Activated CD8-positive, alpha-beta memory T cell treated with anti-CD3 and anti-CD28 coated beads, Interleukin-2, amount 10 ng/mL, durations not matched to agents 7 days and 5 days (primary cell): ENCODE results near the gene GJB2. TPM values are rescaled to one million over a fixed set of nuclear protein-coding genes. Genes with fewer than 3 reads are reported as not detected.
A peak's percentile ranks its signal among the peaks of the same experiment; 100 is the strongest.
"Not testable (repeated sequence)": the region's sequence is repeated elsewhere in the genome, so short reads cannot be mapped to it uniquely, and the experiment has no call there.

ENCODE experiments used
- ATAC-seq: fragments of 150-1000 bp; cut with Tn5 transposase; one replicate; pipeline ENCODE4 v1.10.0; 2021; ENCODE audit warnings: moderate library complexity
- CTCF ChIA-PET: fragments of 350-600 bp; sonication (Branson Sonifier 250); formaldehyde crosslinking; loops from one replicate; lab custom pipeline; 2021; ENCODE audit warnings: antibody characterized with exemption; lab: Charles Lee
- DNase-seq: peaks from one replicate; pipeline ENCODE4 v3.0.0-alpha.2; 2020
- H3K27ac Mint-ChIP-seq: one replicate; pipeline ENCODE4 v1.8.0; 2021; ENCODE audit warnings: mild to moderate bottlenecking, mixed read lengths
- H3K27me3 Mint-ChIP-seq: one replicate; pipeline ENCODE4 v1.8.0; 2021; ENCODE audit warnings: mixed read lengths
- H3K36me3 Mint-ChIP-seq: one replicate; pipeline ENCODE4 v1.8.0; 2021; ENCODE audit warnings: mild to moderate bottlenecking, mixed read lengths
- H3K4me1 Mint-ChIP-seq: one replicate; pipeline ENCODE4 v1.8.0; 2021; ENCODE audit warnings: mixed read lengths
- H3K4me3 Mint-ChIP-seq: one replicate; pipeline ENCODE4 v1.8.0; 2021; ENCODE audit warnings: mild to moderate bottlenecking, moderate library complexity, mixed read lengths
- H3K9me3 Mint-ChIP-seq: one replicate; pipeline ENCODE4 v1.8.0; 2022; ENCODE audit warnings: low read depth, mixed read lengths
- total RNA-seq, 2 experiments: library from RNA; stranded (reverse); gene quantifications; one replicate each; pipeline ENCODE4 v1.2.3, GENCODE V29; 2021

GJB2 gene
- total RNA-seq, 2 experiments from 2014 or later = 4.0 to 8.7 TPM

GRCh38 chr13:20171364-20171763, 21.4 kb downstream of the GJB2 start:
- no peak overlapping the region for H3K4me3 Mint-ChIP-seq
- CTCF ChIA-PET = no interaction called here
- no peak overlapping the region for H3K27ac Mint-ChIP-seq
- H3K36me3 Mint-ChIP-seq = peaks cover 1% of the 10 kb centered on the region
- no peak for ATAC-seq
- H3K9me3 Mint-ChIP-seq = no peaks in the 10 kb centered on the region
- no peak for DNase-seq
- H3K27me3 Mint-ChIP-seq = peaks cover 71% of the 10 kb centered on the region
- H3K4me1 Mint-ChIP-seq = peaks cover 24% of the 10 kb centered on the region

- peaks cover 24% of the 10 kb centered on the region for H3K4me1 Mint-ChIP-seq
- peaks cover 70% of the 10 kb centered on the region for H3K27me3 Mint-ChIP-seq
- no peak for DNase-seq
- CTCF ChIA-PET = no interaction called here
- ATAC-seq = no peak
- H3K4me3 Mint-ChIP-seq = no peak overlapping the region
- no peak overlapping the region for H3K27ac Mint-ChIP-seq
- H3K9me3 Mint-ChIP-seq = no peaks in the 10 kb centered on the region
- peaks cover 1% of the 10 kb centered on the region for H3K36me3 Mint-ChIP-seq
These were observed 21.8 kb downstream of the GJB2 start for GRCh38 chr13:20170921-20171320.

DNA sequence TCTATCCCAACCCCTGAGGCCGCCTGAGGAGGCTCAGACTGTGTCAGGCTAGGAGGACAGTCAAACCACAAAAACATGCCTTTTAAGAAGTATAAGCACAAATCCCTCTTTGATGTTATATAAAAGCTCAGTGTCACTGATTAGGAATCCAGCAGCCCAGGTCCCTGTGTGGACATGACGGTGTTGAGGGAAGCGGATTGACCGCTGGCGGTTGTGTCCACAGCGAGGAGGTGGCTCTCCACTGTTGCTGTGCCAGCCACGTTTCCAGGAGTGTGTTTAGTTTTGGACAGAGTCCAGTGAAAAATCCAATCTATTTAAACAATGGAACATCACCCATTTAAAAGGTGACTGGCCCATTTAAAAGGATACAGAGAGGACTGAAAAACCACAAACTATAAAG, 24.3 kb downstream of the GJB2 start:
- Mint-ChIP-seq H3K4me1 (peaks cover 13% of the 10 kb centered on the region), H3K9me3 (no peaks in the 10 kb centered on the region), H3K36me3 (peaks cover 1% of the 10 kb centered on the region), H3K27ac (no peak overlapping the region), H3K4me3 (no peak overlapping the region), H3K27me3 (peaks cover 56% of the 10 kb centered on the region)
- ATAC-seq (no peak), DNase-seq (no peak)
- CTCF ChIA-PET = no interaction called here

GRCh38 chr13:20165417-20166257, 27.1 kb downstream of the GJB2 start:
- H3K27me3 Mint-ChIP-seq = peaks cover 42% of the 10 kb centered on the region
- DNase-seq = no peak
- H3K4me1 Mint-ChIP-seq = peaks cover 20% of the 10 kb centered on the region
- H3K36me3 Mint-ChIP-seq = peaks cover 1% of the 10 kb centered on the region
- CTCF ChIA-PET = no interaction called here
- H3K9me3 Mint-ChIP-seq = no peaks in the 10 kb centered on the region
- ATAC-seq = no peak
- H3K27ac Mint-ChIP-seq = no peak overlapping the region
- H3K4me3 Mint-ChIP-seq = no peak overlapping the region

DNA sequence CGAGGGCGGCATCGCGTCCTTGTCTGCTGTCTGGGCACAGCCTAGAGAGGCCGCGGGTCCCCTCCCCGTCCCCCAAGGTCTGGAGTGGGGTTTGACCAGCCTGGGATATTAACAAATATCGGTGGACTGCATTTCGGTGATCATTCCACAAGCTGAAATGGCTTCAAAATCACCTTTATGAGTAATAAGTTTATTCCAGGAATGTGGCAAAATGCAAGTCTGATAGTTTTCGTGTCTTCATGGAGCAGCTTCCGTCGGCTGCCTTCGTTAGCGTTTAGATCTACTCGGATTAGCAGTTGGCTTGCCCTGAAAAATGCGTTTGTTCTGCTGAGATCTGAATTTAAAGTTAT, 30.8 kb downstream of the GJB2 start:
- Mint-ChIP-seq H3K27me3 (peaks cover 51% of the 10 kb centered on the region), H3K9me3 (no peaks in the 10 kb centered on the region), H3K4me3 (peak overlapping the region; percentile 70), H3K36me3 (no peaks in the 10 kb centered on the region), H3K27ac (no peak overlapping the region), H3K4me1 (peaks cover 21% of the 10 kb centered on the region)
- CTCF ChIA-PET = interaction anchor here (0.6 to 4.4 kb wide), 6 partner anchors 19 to 565 kb away, joined by 3 to 37 read pairs (median 4); no protein-coding TSS in a partner anchor
- DNase-seq = no peak
- ATAC-seq = no peak

DNA sequence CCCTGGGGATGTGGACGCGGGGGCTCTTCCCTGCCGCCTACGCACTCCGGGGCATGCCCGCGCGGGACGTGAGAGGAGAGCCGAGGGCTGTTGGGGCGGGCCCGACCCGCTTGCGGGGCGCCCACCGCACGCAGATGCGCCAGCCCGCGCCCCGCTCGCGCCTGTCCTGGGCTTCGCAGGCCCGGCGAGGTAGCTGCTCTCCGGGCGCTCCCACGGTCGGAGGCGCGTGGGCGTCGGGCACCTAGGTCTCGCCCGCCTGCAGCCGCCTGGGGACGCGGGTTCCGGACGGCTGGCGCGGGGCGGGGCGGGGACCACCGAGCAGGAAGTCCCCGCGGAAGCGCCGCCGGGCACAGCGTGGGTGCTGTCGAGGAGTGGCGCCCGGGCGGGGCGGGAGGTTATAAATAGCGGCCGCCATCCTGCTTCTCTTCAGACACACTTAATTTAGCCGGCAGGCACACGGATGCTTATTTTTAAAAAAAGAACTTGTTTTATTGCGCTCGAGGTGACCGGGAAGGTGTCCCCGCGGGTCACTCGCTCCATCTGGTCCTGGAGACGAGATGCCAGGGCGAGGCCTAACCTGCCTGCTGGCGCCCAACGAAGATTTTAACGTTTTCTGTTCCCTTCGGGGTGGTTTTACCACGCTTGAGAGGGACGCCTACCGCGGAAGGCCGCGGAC, 31.3 kb downstream of the GJB2 start:
- ATAC-seq (peak; percentile 64), DNase-seq (peak; percentile 73)
- Mint-ChIP-seq H3K27ac (no peak overlapping the region), H3K36me3 (no peaks in the 10 kb centered on the region), H3K4me1 (peaks cover 21% of the 10 kb centered on the region), H3K9me3 (no peaks in the 10 kb centered on the region), H3K4me3 (peak overlapping the region; percentile 76), H3K27me3 (peaks cover 48% of the 10 kb centered on the region)
- CTCF ChIA-PET = interaction anchor here (0.9 to 4.4 kb wide), 5 partner anchors 18 to 176 kb away, joined by 3 to 37 read pairs (median 15); no protein-coding TSS in a partner anchor

GRCh38 chr13:20160306-20161274, 32.1 kb downstream of the GJB2 start, which contains the start of gene GJA3:
GJA3 (minus strand) TSS chr13:20161052; CDS start chr13:20143288, 17,764 bp downstream.
- peaks cover 21% of the 10 kb centered on the region for H3K4me1 Mint-ChIP-seq
- peak; percentile 73 for DNase-seq
- peaks cover 41% of the 10 kb centered on the region for H3K27me3 Mint-ChIP-seq
- peak within 1 kb of the TSS; percentile 5 for H3K27ac Mint-ChIP-seq
- peak; percentile 81 for ATAC-seq
- H3K9me3 Mint-ChIP-seq = no peaks in the 10 kb centered on the region
- H3K36me3 Mint-ChIP-seq = no peaks in the 10 kb centered on the region
- CTCF ChIA-PET = interaction anchor here (0.9 to 4.4 kb wide), 4 partner anchors 17 to 175 kb away, joined by 3 to 37 read pairs (median 16); no protein-coding TSS in a partner anchor
- H3K4me3 Mint-ChIP-seq = peak within 1 kb of the TSS; percentile 76

- Mint-ChIP-seq H3K27ac (peak overlapping the region; percentile 5), H3K4me1 (peaks cover 21% of the 10 kb centered on the region), H3K27me3 (peaks cover 37% of the 10 kb centered on the region), H3K4me3 (peak overlapping the region; percentile 76), H3K36me3 (no peaks in the 10 kb centered on the region), H3K9me3 (no peaks in the 10 kb centered on the region)
- CTCF ChIA-PET = interaction anchor here (2.7 to 4.4 kb wide), 3 partner anchors 32 to 174 kb away, joined by 15 to 37 read pairs (median 17); no protein-coding TSS in a partner anchor
- ATAC-seq = no peak
- no peak for DNase-seq
These were observed 33.0 kb downstream of the GJB2 start for GRCh38 chr13:20159646-20160305.

DNA sequence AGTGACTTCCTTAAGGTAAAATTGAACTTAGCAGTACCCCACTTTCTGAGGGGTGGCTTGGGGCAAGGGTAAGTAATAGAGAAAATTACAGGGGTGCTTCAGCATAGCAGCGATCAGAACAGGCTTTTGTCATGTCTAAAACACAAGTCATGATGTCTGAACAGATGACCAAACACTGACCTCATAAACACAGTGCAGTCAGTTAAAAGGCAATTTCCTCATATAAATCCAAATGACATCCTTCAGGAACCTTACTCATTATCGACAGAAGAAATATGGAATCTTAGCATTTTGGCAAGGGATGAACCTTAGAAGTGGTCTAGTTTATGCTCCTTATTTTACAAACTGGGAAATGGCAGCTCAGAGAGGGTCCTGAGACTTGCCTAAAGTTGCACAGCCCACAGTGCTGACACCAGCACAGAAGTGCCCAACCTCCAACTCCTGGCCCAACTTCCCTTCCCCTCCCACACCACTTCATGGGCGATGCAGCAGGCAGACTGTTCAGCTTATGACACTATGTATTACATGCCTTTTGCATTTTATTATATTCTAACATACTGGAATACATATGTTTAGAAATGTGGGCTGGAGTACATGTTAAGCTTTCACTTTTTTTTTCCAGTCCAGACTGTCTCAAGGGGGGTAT, 35.5 kb downstream of the GJB2 start:
- CTCF ChIA-PET = interaction anchor here (0.7 to 1.4 kb wide), 3 partner anchors 28 to 172 kb away, joined by 3 to 4 read pairs (median 4); no protein-coding TSS in a partner anchor
- H3K27me3 Mint-ChIP-seq = peaks cover 46% of the 10 kb centered on the region
- no peak overlapping the region for H3K4me3 Mint-ChIP-seq
- peaks cover 12% of the 10 kb centered on the region for H3K4me1 Mint-ChIP-seq
- ATAC-seq (no peak), DNase-seq (no peak)
- H3K36me3 Mint-ChIP-seq = no peaks in the 10 kb centered on the region
- no peaks in the 10 kb centered on the region for H3K9me3 Mint-ChIP-seq
- no peak overlapping the region for H3K27ac Mint-ChIP-seq

DNA sequence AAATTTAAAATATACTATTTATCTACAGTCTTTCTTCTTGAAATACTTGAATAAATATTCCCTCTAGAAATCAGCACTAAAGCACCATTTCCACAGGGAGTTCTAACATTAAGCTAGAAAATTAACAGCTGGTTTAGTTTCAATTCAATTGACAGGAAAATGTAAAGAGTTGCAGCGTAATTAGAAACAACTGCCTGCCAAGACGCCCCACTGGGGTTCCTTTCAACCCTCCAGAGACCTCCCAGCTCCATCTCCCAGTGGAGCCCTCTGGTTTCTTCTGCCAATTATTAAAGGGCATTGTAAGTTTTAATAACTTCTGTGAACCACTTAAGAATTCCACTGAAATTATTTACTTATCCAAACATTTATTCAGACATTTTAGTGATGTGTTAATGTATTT, 36.0 kb downstream of the GJB2 start:
- ATAC-seq = no peak
- Mint-ChIP-seq H3K27me3 (peaks cover 42% of the 10 kb centered on the region), H3K9me3 (no peaks in the 10 kb centered on the region), H3K36me3 (no peaks in the 10 kb centered on the region), H3K4me1 (peaks cover 8% of the 10 kb centered on the region), H3K4me3 (no peak overlapping the region), H3K27ac (no peak overlapping the region)
- CTCF ChIA-PET = interaction anchor here (0.6 to 1.4 kb wide), 4 partner anchors 28 to 171 kb away, joined by 3 to 5 read pairs (median 4); no protein-coding TSS in a partner anchor
- DNase-seq = no peak

- H3K4me3 Mint-ChIP-seq, H3K36me3 Mint-ChIP-seq, DNase-seq, H3K27ac Mint-ChIP-seq, ATAC-seq, H3K9me3 Mint-ChIP-seq, H3K4me1 Mint-ChIP-seq: not testable (repeated sequence)
- peaks cover 30% of the 10 kb centered on the region for H3K27me3 Mint-ChIP-seq
- CTCF ChIA-PET = interaction anchor here (1.0 kb wide), 1 partner anchor 11 kb away, joined by 3 read pairs; no protein-coding TSS in a partner anchor
These were observed 39.4 kb downstream of the GJB2 start for GRCh38 chr13:20153290-20153689.

GRCh38 chr13:20151612-20152011, 41.1 kb downstream of the GJB2 start:
- no peak overlapping the region for H3K4me3 Mint-ChIP-seq
- H3K9me3 Mint-ChIP-seq = no peaks in the 10 kb centered on the region
- DNase-seq (no peak), ATAC-seq (no peak)
- CTCF ChIA-PET = interaction anchor here (1.4 kb wide), 1 partner anchor 45 kb away, joined by 3 read pairs; no protein-coding TSS in a partner anchor
- H3K27me3 Mint-ChIP-seq = peaks cover 35% of the 10 kb centered on the region
- H3K36me3 Mint-ChIP-seq = no peaks in the 10 kb centered on the region
- no peak overlapping the region for H3K27ac Mint-ChIP-seq
- no peaks in the 10 kb centered on the region for H3K4me1 Mint-ChIP-seq
